ENCODE results near the gene FAM171A1.
"Not testable (repeated sequence)": the region's sequence is repeated elsewhere in the genome, so short reads cannot be mapped to it uniquely, and the experiment has no call there.

DNA sequence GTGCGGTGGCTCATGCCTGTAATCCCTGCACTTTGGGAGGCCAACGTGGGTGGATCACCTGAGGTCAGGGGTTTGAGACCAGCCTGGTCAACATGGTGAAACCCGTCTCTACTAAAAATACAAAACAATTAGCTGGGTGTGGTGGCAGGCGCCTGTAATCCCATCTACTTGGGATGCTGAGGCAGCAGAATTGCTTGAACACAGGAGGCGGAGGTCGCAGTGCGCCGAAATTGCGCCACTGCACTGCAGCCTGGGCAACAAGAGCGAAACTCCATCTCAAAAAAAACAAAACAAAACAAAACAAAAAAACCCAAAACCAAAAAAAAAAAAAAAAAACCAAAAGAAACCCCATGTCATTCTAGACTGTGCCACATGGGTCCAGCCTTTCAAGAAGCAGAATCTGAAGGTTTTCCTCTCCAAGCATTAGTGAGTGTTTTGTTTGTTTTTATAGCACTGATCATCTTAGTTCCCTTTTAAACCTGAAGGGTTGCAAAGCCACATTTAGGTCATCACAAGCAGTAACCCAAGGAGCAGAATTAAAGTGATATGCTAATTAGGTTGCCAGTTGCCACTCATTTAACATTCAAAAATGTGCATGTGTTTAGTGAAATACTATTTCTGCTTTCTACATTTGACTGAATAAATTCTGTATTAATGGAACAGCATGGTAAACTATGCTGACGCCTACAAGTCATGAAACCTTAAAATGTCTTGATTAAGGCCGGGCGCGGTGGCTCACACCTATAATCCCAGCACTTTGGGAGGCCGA, 68.7 kb downstream of the FAM171A1 start:
- TF ChIP-seq, protein P1, sequence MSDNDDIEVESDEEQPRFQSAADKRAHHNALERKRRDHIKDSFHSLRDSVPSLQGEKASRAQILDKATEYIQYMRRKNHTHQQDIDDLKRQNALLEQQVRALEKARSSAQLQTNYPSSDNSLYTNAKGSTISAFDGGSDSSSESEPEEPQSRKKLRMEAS (IDR thresholded peaks at IDR 0.05): not testable (repeated sequence)
- not testable (repeated sequence) for TF ChIP-seq TBP (CRISPR knock-in tag; IDR thresholded peaks at IDR 0.05)
- TF ChIP-seq, protein P2, sequence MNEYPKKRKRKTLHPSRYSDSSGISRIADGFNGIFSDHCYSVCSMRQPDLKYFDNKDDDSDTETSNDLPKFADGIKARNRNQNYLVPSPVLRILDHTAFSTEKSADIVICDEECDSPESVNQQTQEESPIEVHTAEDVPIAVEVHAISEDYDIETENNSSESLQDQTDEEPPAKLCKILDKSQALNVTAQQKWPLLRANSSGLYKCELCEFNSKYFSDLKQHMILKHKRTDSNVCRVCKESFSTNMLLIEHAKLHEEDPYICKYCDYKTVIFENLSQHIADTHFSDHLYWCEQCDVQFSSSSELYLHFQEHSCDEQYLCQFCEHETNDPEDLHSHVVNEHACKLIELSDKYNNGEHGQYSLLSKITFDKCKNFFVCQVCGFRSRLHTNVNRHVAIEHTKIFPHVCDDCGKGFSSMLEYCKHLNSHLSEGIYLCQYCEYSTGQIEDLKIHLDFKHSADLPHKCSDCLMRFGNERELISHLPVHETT (CRISPR knock-in tag; conservative IDR thresholded peaks at IDR 0.05): not testable (repeated sequence)
- TF ChIP-seq, protein P3, sequence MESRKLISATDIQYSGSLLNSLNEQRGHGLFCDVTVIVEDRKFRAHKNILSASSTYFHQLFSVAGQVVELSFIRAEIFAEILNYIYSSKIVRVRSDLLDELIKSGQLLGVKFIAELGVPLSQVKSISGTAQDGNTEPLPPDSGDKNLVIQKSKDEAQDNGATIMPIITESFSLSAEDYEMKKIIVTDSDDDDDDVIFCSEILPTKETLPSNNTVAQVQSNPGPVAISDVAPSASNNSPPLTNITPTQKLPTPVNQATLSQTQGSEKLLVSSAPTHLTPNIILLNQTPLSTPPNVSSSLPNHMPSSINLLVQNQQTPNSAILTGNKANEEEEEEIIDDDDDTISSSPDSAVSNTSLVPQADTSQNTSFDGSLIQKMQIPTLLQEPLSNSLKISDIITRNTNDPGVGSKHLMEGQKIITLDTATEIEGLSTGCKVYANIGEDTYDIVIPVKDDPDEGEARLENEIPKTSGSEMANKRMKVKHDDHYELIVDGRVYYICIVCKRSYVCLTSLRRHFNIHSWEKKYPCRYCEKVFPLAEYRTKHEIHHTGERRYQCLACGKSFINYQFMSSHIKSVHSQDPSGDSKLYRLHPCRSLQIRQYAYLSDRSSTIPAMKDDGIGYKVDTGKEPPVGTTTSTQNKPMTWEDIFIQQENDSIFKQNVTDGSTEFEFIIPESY (CRISPR knock-in tag; IDR thresholded peaks at IDR 0.05): not testable (repeated sequence)
